Endodermal cell (in vitro differentiated cells): Measurements from ENCODE around the gene SLC16A3. TPM values are rescaled to one million over a fixed set of nuclear protein-coding genes. Genes with fewer than 3 reads are reported as not detected.

Experiments used
- DNase-seq: peaks from one replicate; pipeline ENCODE4 v3.0.0-alpha.2; 2017
- H3K27ac ChIP-seq: 2 replicates; pipeline ENCODE4 v1.5.1; 2013; ENCODE audit warnings: mild to moderate bottlenecking, low read depth, low read length, moderate library complexity
- H3K27me3 ChIP-seq: 2 replicates; pipeline ENCODE4 v1.6.1; 2013; ENCODE audit warnings: mild to moderate bottlenecking, low read length, moderate library complexity; ENCODE audit not compliant: insufficient read depth, control insufficient read depth, poor library complexity, severe bottlenecking
- H3K36me3 ChIP-seq: 2 replicates; pipeline ENCODE4 v1.7.0; 2013; ENCODE audit warnings: mild to moderate bottlenecking, low read length, moderate library complexity; ENCODE audit not compliant: control insufficient read depth, insufficient read depth
- H3K4me1 ChIP-seq: one replicate; pipeline ENCODE4 v1.7.0; 2013; ENCODE audit warnings: low read length; ENCODE audit not compliant: control insufficient read depth, insufficient read depth
- H3K4me3 ChIP-seq: 2 replicates; pipeline ENCODE4 v1.5.1; 2013; ENCODE audit warnings: mild to moderate bottlenecking, low read length, moderate library complexity
- H3K9ac ChIP-seq: 2 replicates; pipeline ENCODE4 v1.6.1; 2013; ENCODE audit warnings: mild to moderate bottlenecking, low read length, moderate library complexity; ENCODE audit not compliant: poor library complexity, severe bottlenecking; ENCODE audit errors: extremely low read depth
- H3K9me3 ChIP-seq: 2 replicates; pipeline ENCODE4 v1.6.1; 2013; ENCODE audit warnings: mild to moderate bottlenecking, low read length, moderate library complexity; ENCODE audit not compliant: control insufficient read depth
- H3K27ac Mint-ChIP-seq: 2 replicates; pipeline ENCODE4 v1.8.0; 2020; ENCODE audit warnings: mixed read lengths
- H3K27me3 Mint-ChIP-seq: 2 replicates; pipeline ENCODE4 v1.8.0; 2021; ENCODE audit warnings: mild to moderate bottlenecking, mixed read lengths; ENCODE audit not compliant: insufficient read depth
- H3K36me3 Mint-ChIP-seq: 2 replicates; pipeline ENCODE4 v1.8.0; 2020; ENCODE audit warnings: low read depth, mixed read lengths
- H3K4me1 Mint-ChIP-seq: 2 replicates; pipeline ENCODE4 v1.8.0; 2020; ENCODE audit warnings: mixed read lengths
- H3K4me3 Mint-ChIP-seq: 2 replicates; pipeline ENCODE4 v1.8.0; 2020; ENCODE audit warnings: mild to moderate bottlenecking, moderate library complexity, mixed read lengths
- H3K9me3 Mint-ChIP-seq: 2 replicates; pipeline ENCODE4 v1.8.0; 2020; ENCODE audit warnings: mild to moderate bottlenecking, mixed read lengths
- WGBS, 2 experiments: methylation state at CpG; one replicate each; pipeline versions ENCODE4 v1.1.5 to v1.1.7; 2013; ENCODE audit warnings: missing lambda C conversion rate in 2 of 2, mixed read lengths in 1 of 2; ENCODE audit not compliant: insufficient coverage in 1 of 2, insufficient read length in 1 of 2; 5-methylcytosine and 5-hydroxymethylcytosine counted together
- total RNA-seq, 2 donors: library from RNA; stranded (reverse); fragmentation: NEBNext Ultra II Directional in 1 of 2; extraction: Animal tissue kit (Norgen Biotek cat#: 25700) in 1 of 2; gene quantifications; 2 replicates in 1 of 2; 3 replicates in 1 of 2; pipeline ENCODE4 v1.2.1, GENCODE V29; 2021
- TF ChIP-seq, protein P1 (sequence below): fragments of 200-600 bp; sonication (generic); conservative IDR thresholded peaks from 2 replicates; pipeline ENCODE4 v1.5.0; 2021; ENCODE audit warnings: antibody characterized with exemption, mild to moderate bottlenecking

SLC16A3 gene
- total RNA-seq, 2 donors from 2014 or later, result 31.8 to 39.7 TPM

DNA sequence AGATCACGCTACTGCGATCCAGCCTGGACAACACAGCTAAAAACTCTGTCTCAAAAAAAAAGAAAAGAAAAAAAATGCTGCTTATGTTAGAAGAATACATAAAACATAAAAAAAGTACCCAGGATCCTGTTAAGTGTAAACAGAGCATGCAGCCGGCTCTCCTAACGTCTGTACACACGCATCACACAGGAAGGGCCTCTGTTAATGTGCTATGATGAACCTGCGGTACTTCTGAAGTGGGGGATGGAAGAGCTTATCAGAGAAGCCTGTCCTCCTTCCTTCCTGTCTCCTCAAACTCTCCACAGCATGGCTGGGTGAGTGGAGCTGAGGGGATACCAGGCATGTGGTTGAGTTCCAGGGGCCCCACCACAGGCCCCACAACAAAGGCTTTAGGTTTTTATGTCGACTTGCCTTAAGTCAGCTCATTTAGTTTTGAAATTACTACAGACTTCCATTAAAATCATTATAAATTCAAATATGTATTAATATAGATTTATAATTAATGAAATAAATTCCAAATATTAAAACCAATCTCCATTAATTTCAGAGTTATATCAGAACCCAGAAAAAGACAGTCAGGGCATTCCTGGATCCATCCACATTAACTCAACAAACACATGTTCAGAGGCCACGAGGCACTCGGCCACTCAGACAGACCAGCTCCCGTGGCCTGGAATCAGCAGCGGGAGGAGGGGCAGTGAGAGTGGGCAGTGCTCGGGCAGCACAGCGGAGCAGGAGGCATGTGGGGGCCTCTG is 27.9 kb upstream of the SLC16A3 start:
- Histone ChIP-seq H3K4me3 (no peak overlapping the region), H3K4me1 (no peaks in the 10 kb centered on the region), H3K9me3 (no peaks in the 10 kb centered on the region), H3K9ac (no peak overlapping the region), H3K36me3 (peaks cover 3% of the 10 kb centered on the region), H3K27me3 (no peaks in the 10 kb centered on the region), H3K27ac (no peak overlapping the region)
- Mint-ChIP-seq H3K27me3 (no peaks in the 10 kb centered on the region), H3K27ac (no peak overlapping the region), H3K4me1 (peaks cover 4% of the 10 kb centered on the region), H3K4me3 (no peak overlapping the region), H3K9me3 (no peaks in the 10 kb centered on the region), H3K36me3 (peaks cover 40% of the 10 kb centered on the region)
- WGBS, 2 experiments, result 87 to 90% methylated on average over 5 to 12 of the region's 13 CpGs
- TF ChIP-seq, protein P1, sequence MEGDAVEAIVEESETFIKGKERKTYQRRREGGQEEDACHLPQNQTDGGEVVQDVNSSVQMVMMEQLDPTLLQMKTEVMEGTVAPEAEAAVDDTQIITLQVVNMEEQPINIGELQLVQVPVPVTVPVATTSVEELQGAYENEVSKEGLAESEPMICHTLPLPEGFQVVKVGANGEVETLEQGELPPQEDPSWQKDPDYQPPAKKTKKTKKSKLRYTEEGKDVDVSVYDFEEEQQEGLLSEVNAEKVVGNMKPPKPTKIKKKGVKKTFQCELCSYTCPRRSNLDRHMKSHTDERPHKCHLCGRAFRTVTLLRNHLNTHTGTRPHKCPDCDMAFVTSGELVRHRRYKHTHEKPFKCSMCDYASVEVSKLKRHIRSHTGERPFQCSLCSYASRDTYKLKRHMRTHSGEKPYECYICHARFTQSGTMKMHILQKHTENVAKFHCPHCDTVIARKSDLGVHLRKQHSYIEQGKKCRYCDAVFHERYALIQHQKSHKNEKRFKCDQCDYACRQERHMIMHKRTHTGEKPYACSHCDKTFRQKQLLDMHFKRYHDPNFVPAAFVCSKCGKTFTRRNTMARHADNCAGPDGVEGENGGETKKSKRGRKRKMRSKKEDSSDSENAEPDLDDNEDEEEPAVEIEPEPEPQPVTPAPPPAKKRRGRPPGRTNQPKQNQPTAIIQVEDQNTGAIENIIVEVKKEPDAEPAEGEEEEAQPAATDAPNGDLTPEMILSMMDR, result no peak
- no peak for DNase-seq

DNA sequence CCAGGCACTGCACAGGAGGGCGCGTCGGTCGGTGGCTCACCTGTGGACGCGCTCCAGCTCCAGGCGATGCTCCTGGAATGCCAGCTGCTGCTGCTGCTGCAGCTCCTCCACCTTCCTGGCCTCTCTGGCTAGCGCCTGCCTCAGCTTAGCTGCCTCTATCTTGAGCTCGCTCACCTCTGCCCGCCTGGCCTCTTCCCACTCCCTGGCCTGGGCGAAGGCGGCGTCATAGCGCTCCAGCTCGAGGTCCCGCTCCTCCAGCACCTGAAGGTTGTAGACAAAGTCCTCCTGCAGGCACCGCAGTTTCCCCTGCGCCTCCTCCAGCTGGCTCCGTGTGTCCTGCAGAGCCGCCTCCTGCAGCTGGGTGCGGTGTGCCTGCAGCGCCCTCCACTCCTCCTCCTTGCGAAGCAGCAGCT is 27.3 kb upstream of the SLC16A3 start:
- Mint-ChIP-seq H3K4me3 (no peak overlapping the region), H3K36me3 (peaks cover 36% of the 10 kb centered on the region), H3K9me3 (no peaks in the 10 kb centered on the region), H3K4me1 (peaks cover 7% of the 10 kb centered on the region), H3K27ac (no peak overlapping the region), H3K27me3 (no peaks in the 10 kb centered on the region)
- no peak for DNase-seq
- Histone ChIP-seq H3K27ac (no peak overlapping the region), H3K36me3 (peaks cover 3% of the 10 kb centered on the region), H3K9me3 (no peaks in the 10 kb centered on the region), H3K9ac (no peak overlapping the region), H3K27me3 (no peaks in the 10 kb centered on the region), H3K4me1 (no peaks in the 10 kb centered on the region), H3K4me3 (no peak overlapping the region)
- WGBS, 2 experiments, result 91 to 94% methylated on average over 14 to 23 of the region's 23 CpGs
- TF ChIP-seq, protein P1, result no peak

- H3K27ac ChIP-seq, result no peak overlapping the region
Observed at GRCh38 chr17:82202981-82203380, 25.9 kb upstream of the SLC16A3 start.

More at GRCh38 chr17:82202981-82203380, 25.9 kb upstream of the SLC16A3 start:
- Histone ChIP-seq H3K4me3 (no peak overlapping the region), H3K36me3 (peaks cover 3% of the 10 kb centered on the region), H3K4me1 (no peaks in the 10 kb centered on the region), H3K9ac (no peak overlapping the region), H3K9me3 (no peaks in the 10 kb centered on the region), H3K27me3 (no peaks in the 10 kb centered on the region)
- peaks cover 29% of the 10 kb centered on the region for H3K36me3 Mint-ChIP-seq
- no peak overlapping the region for H3K27ac Mint-ChIP-seq
- H3K9me3 Mint-ChIP-seq, result no peaks in the 10 kb centered on the region
- peaks cover 7% of the 10 kb centered on the region for H3K4me1 Mint-ChIP-seq
- DNase-seq, result no peak
- no peak overlapping the region for H3K4me3 Mint-ChIP-seq
- WGBS, 2 experiments, result 93 to 98% methylated on average over 8 to 9 of the region's 10 CpGs
- TF ChIP-seq, protein P1, result no peak
- no peaks in the 10 kb centered on the region for H3K27me3 Mint-ChIP-seq
